Natural killer cell (primary cell): ENCODE data around the gene IL17B. TPM values are rescaled to one million over a fixed set of nuclear protein-coding genes. Genes with fewer than 3 reads are reported as not detected.

ENCODE experiments used
- ATAC-seq, 3 donors: fragments of 150-1000 bp in 2 of 3; fragments of 200-7000 bp in 1 of 3; cut with Tn5 transposase; 1 replicate in 1 of 3; 2 replicates in 2 of 3; pipeline ENCODE4 v1.10.0; 2021; ENCODE audit warnings: mild to moderate bottlenecking in 2 of 3, moderate library complexity in 2 of 3
- DNase-seq, 2 donors: peaks; one replicate each; pipeline versions ENCODE4 v3.0.0 to v3.0.0-alpha.2; 2013 to 2021; ENCODE audit warnings: mixed read lengths in 1 of 2
- H3K27ac ChIP-seq: one replicate; pipeline ENCODE4 v1.5.1; 2013; ENCODE audit warnings: mild to moderate bottlenecking, low read length
- H3K27me3 ChIP-seq: one replicate; pipeline ENCODE4 v1.6.1; 2013; ENCODE audit warnings: low read length; ENCODE audit not compliant: control insufficient read depth, insufficient read depth
- H3K36me3 ChIP-seq: one replicate; pipeline ENCODE4 v1.6.1; 2013; ENCODE audit warnings: low read length; ENCODE audit not compliant: control insufficient read depth, insufficient read depth
- H3K4me1 ChIP-seq: one replicate; pipeline ENCODE4 v1.6.1; 2013; ENCODE audit warnings: low read length; ENCODE audit not compliant: control insufficient read depth, insufficient read depth
- H3K4me3 ChIP-seq: one replicate; pipeline ENCODE4 v1.5.1; 2013; ENCODE audit warnings: low read length
- H3K9me3 ChIP-seq: one replicate; pipeline ENCODE4 v1.6.1; 2013; ENCODE audit warnings: low read length; ENCODE audit not compliant: control insufficient read depth, insufficient read depth
- H3K27ac Mint-ChIP-seq, 2 donors: one replicate each; pipeline ENCODE4 v1.8.0; 2022; ENCODE audit warnings: mild to moderate bottlenecking in 2 of 2, mixed read lengths in 2 of 2, moderate library complexity in 1 of 2
- H3K27me3 Mint-ChIP-seq, 2 donors: one replicate each; pipeline ENCODE4 v1.8.0; 2022; ENCODE audit warnings: low read depth in 2 of 2, mixed read lengths in 2 of 2
- H3K36me3 Mint-ChIP-seq: one replicate; pipeline ENCODE4 v1.8.0; 2022; ENCODE audit warnings: mixed read lengths
- H3K4me1 Mint-ChIP-seq, 2 donors: one replicate each; pipeline ENCODE4 v1.8.0; 2022; ENCODE audit warnings: mixed read lengths in 2 of 2
- H3K4me3 Mint-ChIP-seq: one replicate; pipeline ENCODE4 v1.8.0; 2022; ENCODE audit warnings: mild to moderate bottlenecking, moderate library complexity, mixed read lengths
- H3K9me3 Mint-ChIP-seq, 2 donors: one replicate each; pipeline ENCODE4 v1.8.0; 2022; ENCODE audit warnings: mixed read lengths in 2 of 2
- CTCF ChIP-seq: fragments of 200-600 bp; IDR thresholded peaks from one replicate; pipeline ENCODE4 v1.8.0; 2022; ENCODE audit warnings: antibody characterized with exemption
- WGBS: methylation state at CpG from one replicate; pipeline ENCODE4 v1.1.7; 2013; ENCODE audit warnings: missing lambda C conversion rate; ENCODE audit not compliant: insufficient coverage; 5-methylcytosine and 5-hydroxymethylcytosine counted together
- intact Hi-C: fragments of 100-400 bp; cut with micrococcal nuclease; formaldehyde crosslinking; loops from one replicate; pipeline ENCODE4 v1.14.2; 2022
- total RNA-seq, 4 donors: library from RNA; stranded (reverse); fragments of 120-200 nt in 1 of 4; gene quantifications; one replicate each; pipeline versions ENCODE4 v1.2.3 to v1.2.4, GENCODE V29; 2013 to 2022

Gene IL17B
- total RNA-seq, 3 donors from 2014 or later (not counting 1 experiment from before 2014, with no cell fraction given) = not detected

- Mint-ChIP-seq H3K4me3 (no peak overlapping the region), H3K36me3 (no peaks in the 10 kb centered on the region), H3K4me1 (no peaks in the 10 kb centered on the region), H3K9me3 (no peaks in the 10 kb centered on the region), H3K27me3 (peaks cover 3 to 13% of the 10 kb centered on the region in 2 donors), H3K27ac (no peak overlapping the region)
- DNase-seq (no peak), ATAC-seq (no peak)
- no peak overlapping the region for H3K4me3 ChIP-seq
- intact Hi-C loops = no loop called here
- H3K36me3 ChIP-seq = no peaks in the 10 kb centered on the region
- H3K4me1 ChIP-seq = no peaks in the 10 kb centered on the region
- no peak overlapping the region for H3K27ac ChIP-seq
- 83% methylated on average over 15 of the region's 17 CpGs for WGBS
- H3K9me3 ChIP-seq = no peaks in the 10 kb centered on the region
- no peak for TF ChIP-seq CTCF
- no peaks in the 10 kb centered on the region for H3K27me3 ChIP-seq
Measured at GRCh38 chr5:149404746-149405549, 25.9 kb upstream of the IL17B start.

- Mint-ChIP-seq H3K36me3 (no peaks in the 10 kb centered on the region), H3K4me1 (no peaks in the 10 kb centered on the region), H3K4me3 (no peak overlapping the region), H3K27ac (no peak overlapping the region), H3K27me3 (peaks cover 3 to 13% of the 10 kb centered on the region in 2 donors), H3K9me3 (no peaks in the 10 kb centered on the region)
- TF ChIP-seq CTCF = no peak
- H3K4me3 ChIP-seq = no peak overlapping the region
- no peaks in the 10 kb centered on the region for H3K9me3 ChIP-seq
- H3K27ac ChIP-seq = no peak overlapping the region
- WGBS = 92% methylated on average over 14 of the region's 15 CpGs
- no peaks in the 10 kb centered on the region for H3K36me3 ChIP-seq
- ATAC-seq = no peak
- intact Hi-C loops = no loop called here
- no peaks in the 10 kb centered on the region for H3K27me3 ChIP-seq
- no peak for DNase-seq
- no peaks in the 10 kb centered on the region for H3K4me1 ChIP-seq
Measured at GRCh38 chr5:149403923-149404745, 25.0 kb upstream of the IL17B start.

- H3K4me3 ChIP-seq = no peak overlapping the region
- H3K4me1 ChIP-seq = no peaks in the 10 kb centered on the region
- H3K36me3 ChIP-seq = no peaks in the 10 kb centered on the region
- H3K27me3 Mint-ChIP-seq = peaks cover 2 to 13% of the 10 kb centered on the region in 2 donors
- no peak overlapping the region for H3K27ac ChIP-seq
- H3K27ac Mint-ChIP-seq = no peak overlapping the region
- DNase-seq = no peak
- no peaks in the 10 kb centered on the region for H3K27me3 ChIP-seq
- H3K4me1 Mint-ChIP-seq = no peaks in the 10 kb centered on the region
- no peak for ATAC-seq
- no peaks in the 10 kb centered on the region for H3K9me3 ChIP-seq
- no peaks in the 10 kb centered on the region for H3K9me3 Mint-ChIP-seq
- intact Hi-C loops = no loop called here
- no peak overlapping the region for H3K4me3 Mint-ChIP-seq
- no peaks in the 10 kb centered on the region for H3K36me3 Mint-ChIP-seq
- 100% methylated on average over 3 of the region's 3 CpGs for WGBS
- TF ChIP-seq CTCF = no peak
Measured at GRCh38 chr5:149402291-149402690, 23.2 kb upstream of the IL17B start.
